Measurements from ENCODE around the gene MAEA. TPM values are rescaled to one million over a fixed set of nuclear protein-coding genes. Genes with fewer than 3 reads are reported as not detected.

Gene MAEA
- polyA plus RNA-seq, 1 experiment = 73.3 TPM

DNA sequence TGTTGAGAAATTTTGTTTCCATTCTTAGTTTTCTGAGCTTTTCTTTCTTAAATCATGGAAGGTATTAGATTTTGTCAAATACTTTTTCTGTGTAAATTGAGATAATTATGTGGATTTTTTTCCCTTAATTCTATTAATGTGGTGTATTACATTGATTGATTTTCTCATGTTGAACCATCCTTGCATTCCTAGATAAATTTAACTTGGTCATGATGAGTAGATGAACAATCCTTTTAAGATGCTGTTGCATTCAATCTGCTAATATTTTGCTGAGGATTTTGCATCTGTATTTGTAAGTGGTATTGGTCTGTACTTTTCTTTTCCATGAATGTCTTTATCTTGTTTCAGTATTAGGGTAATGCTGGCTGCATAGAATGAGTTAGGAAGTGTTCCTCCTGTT lies 20.5 kb upstream of the MAEA start:
- H3K27me3 ChIP-seq (ENCODE audit: control insufficient read depth, insufficient read depth, low read length) = no peaks in the 10 kb centered on the region
- no peak overlapping the region for H3K4me3 ChIP-seq (ENCODE audit: low read depth, low read length)
- no peak for DNase-seq (ENCODE audit: low read depth, low spot score)
- POLR2A ChIA-PET = no interaction called here
- peaks cover 18% of the 10 kb centered on the region for H3K9me3 ChIP-seq (ENCODE audit: control insufficient read depth, insufficient read depth, low read length)
- H3K27ac ChIP-seq (ENCODE audit: low read depth, low read length) = no peak overlapping the region
- TF ChIP-seq, protein P1, sequence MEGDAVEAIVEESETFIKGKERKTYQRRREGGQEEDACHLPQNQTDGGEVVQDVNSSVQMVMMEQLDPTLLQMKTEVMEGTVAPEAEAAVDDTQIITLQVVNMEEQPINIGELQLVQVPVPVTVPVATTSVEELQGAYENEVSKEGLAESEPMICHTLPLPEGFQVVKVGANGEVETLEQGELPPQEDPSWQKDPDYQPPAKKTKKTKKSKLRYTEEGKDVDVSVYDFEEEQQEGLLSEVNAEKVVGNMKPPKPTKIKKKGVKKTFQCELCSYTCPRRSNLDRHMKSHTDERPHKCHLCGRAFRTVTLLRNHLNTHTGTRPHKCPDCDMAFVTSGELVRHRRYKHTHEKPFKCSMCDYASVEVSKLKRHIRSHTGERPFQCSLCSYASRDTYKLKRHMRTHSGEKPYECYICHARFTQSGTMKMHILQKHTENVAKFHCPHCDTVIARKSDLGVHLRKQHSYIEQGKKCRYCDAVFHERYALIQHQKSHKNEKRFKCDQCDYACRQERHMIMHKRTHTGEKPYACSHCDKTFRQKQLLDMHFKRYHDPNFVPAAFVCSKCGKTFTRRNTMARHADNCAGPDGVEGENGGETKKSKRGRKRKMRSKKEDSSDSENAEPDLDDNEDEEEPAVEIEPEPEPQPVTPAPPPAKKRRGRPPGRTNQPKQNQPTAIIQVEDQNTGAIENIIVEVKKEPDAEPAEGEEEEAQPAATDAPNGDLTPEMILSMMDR (IDR thresholded peaks at IDR 0.05; ENCODE audit: low read depth, low read length) = no peak
- CTCF ChIA-PET = interaction anchor here (1.0 to 4.5 kb wide), 5 partner anchors 132 to 155 kb away, joined by 3 to 60 read pairs (median 3); no protein-coding TSS in a partner anchor

- Histone ChIP-seq H3K4me3 (ENCODE audit: low read depth, low read length) (no peak overlapping the region), H3K9me3 (ENCODE audit: control insufficient read depth, insufficient read depth, low read length) (peaks cover 8% of the 10 kb centered on the region; the same call in 1 of the 2 replicates), H3K27me3 (ENCODE audit: control insufficient read depth, insufficient read depth, low read length) (no peaks in the 10 kb centered on the region), H3K27ac (ENCODE audit: low read depth, low read length) (no peak overlapping the region)
- POLR2A ChIA-PET = no interaction called here
- CTCF ChIA-PET = no interaction called here
- DNase-seq (ENCODE audit: low read depth, low spot score) = no peak
- TF ChIP-seq, protein P1 (IDR thresholded peaks at IDR 0.05; ENCODE audit: low read depth, low read length) = no peak
Measured at GRCh38 chr4:1271686-1272085, 18.0 kb upstream of the MAEA start.

GRCh38 chr4:1274871-1275270 lies 14.8 kb upstream of the MAEA start:
- POLR2A ChIA-PET = no interaction called here
- CTCF ChIA-PET = no interaction called here
- TF ChIP-seq, protein P1 (IDR thresholded peaks at IDR 0.05; ENCODE audit: low read depth, low read length) = no peak
- no peaks in the 10 kb centered on the region for H3K27me3 ChIP-seq (ENCODE audit: control insufficient read depth, insufficient read depth, low read length)
- peaks cover 3% of the 10 kb centered on the region for H3K9me3 ChIP-seq (ENCODE audit: control insufficient read depth, insufficient read depth, low read length)
- DNase-seq (ENCODE audit: low read depth, low spot score) = no peak
- no peak overlapping the region for H3K27ac ChIP-seq (ENCODE audit: low read depth, low read length)
- H3K4me3 ChIP-seq (ENCODE audit: low read depth, low read length) = no peak overlapping the region

- no peak overlapping the region for H3K4me3 ChIP-seq (ENCODE audit: low read depth, low read length)
- POLR2A ChIA-PET = no interaction called here
- no peak overlapping the region for H3K27ac ChIP-seq (ENCODE audit: low read depth, low read length)
- H3K27me3 ChIP-seq (ENCODE audit: control insufficient read depth, insufficient read depth, low read length) = no peaks in the 10 kb centered on the region
- TF ChIP-seq, protein P1 (IDR thresholded peaks at IDR 0.05; ENCODE audit: low read depth, low read length) = no peak
- no peak for DNase-seq (ENCODE audit: low read depth, low spot score)
- CTCF ChIA-PET = interaction anchor here (0.6 kb wide), 1 partner anchor 46 kb away, joined by 7 read pairs; no protein-coding TSS in a partner anchor
- no peaks in the 10 kb centered on the region; the same call in 1 of the 2 replicates for H3K9me3 ChIP-seq (ENCODE audit: control insufficient read depth, insufficient read depth, low read length)
Measured at GRCh38 chr4:1276984-1277383, 12.7 kb upstream of the MAEA start.

DNA sequence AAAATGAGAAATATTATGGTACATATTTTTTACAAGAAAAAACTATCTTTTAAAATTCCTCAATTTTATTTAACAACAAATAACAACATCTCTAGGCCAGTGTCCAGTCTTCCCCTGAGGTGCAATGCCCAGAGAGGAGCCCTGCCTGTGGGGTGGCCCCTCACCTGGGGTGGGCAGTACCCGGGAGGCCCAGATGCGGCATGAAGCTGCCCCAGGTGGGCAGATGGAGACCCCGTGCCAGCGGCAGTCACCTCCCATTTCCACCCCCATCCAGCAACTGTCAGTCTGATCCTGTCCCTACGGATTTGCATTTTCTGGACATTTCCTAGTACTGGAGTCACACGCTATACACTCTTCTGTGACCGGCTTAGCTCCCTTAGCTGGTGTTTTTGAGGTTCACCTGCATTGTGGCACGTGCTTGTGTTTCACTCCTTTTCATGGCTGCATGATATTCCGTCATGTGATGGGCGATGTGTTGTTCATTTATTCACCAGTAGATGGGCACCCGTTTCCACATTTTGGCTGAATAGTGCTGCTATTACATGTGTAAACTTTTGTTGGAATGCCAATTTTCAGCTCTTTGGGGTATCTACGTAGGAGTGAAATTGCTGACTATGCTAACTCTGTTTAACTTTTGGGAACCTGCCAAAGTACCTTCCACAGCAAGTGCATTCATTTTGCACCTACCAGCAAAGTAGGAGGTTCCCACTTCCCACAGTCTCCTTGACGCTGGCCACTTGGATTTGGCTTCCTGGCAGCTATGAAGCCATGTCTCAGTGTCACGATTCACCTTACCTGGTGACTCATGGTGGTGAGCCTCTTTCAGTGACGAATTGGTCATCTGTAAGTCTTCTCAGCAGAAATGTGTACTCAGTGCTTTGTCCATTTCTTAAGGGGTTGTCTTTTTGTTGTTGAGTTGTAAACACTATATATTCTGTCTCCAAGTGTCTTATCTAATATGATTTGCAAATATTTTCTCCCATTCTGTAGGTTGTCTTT lies 11.7 kb upstream of the MAEA start:
- H3K27me3 ChIP-seq (ENCODE audit: control insufficient read depth, insufficient read depth, low read length) = no peaks in the 10 kb centered on the region
- TF ChIP-seq, protein P1 (IDR thresholded peaks at IDR 0.05; ENCODE audit: low read depth, low read length) = peak; percentile 19; the same call in 1 of the 2 replicates
- H3K27ac ChIP-seq (ENCODE audit: low read depth, low read length) = no peak overlapping the region
- H3K4me3 ChIP-seq (ENCODE audit: low read depth, low read length) = no peak overlapping the region
- ChIA-PET CTCF (interaction anchor here (1.2 kb wide), 1 partner anchor 147 kb away, joined by 4 read pairs; no protein-coding TSS in a partner anchor), POLR2A (no interaction called here)
- no peaks in the 10 kb centered on the region; the same call in 1 of the 2 replicates for H3K9me3 ChIP-seq (ENCODE audit: control insufficient read depth, insufficient read depth, low read length)
- no peak for DNase-seq (ENCODE audit: low read depth, low spot score)
